ENCODE measurements around the gene MMP14.

DNA sequence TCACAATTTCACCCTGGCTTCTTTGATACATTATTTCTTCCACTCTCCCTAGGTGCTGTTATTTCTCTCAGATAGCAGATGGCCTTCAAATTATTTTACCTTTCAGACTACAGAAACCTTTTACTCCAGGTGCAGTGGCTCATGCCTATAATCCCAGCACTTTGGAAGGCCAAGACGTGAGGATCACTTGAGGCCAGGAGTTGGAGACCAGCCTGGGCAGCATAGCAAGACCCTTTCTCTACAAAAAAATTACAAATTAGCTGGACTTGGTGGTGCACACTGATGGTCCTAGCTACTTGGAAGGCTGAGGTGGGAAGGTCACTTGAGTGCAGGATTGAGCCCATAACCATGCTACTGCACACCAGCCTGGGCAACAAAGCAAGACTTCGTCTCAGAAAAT, 44.2 kb upstream of the MMP14 start:
- TF ChIP-seq, protein P1, sequence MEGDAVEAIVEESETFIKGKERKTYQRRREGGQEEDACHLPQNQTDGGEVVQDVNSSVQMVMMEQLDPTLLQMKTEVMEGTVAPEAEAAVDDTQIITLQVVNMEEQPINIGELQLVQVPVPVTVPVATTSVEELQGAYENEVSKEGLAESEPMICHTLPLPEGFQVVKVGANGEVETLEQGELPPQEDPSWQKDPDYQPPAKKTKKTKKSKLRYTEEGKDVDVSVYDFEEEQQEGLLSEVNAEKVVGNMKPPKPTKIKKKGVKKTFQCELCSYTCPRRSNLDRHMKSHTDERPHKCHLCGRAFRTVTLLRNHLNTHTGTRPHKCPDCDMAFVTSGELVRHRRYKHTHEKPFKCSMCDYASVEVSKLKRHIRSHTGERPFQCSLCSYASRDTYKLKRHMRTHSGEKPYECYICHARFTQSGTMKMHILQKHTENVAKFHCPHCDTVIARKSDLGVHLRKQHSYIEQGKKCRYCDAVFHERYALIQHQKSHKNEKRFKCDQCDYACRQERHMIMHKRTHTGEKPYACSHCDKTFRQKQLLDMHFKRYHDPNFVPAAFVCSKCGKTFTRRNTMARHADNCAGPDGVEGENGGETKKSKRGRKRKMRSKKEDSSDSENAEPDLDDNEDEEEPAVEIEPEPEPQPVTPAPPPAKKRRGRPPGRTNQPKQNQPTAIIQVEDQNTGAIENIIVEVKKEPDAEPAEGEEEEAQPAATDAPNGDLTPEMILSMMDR (IDR thresholded peaks at IDR 0.05): no peak
- no peak for TF ChIP-seq POLR2A (IDR thresholded peaks at IDR 0.05)

Measured in adrenal gland (tissue), 5 donors.